Sciatic nerve (tissue), 2 donors: ENCODE results near the gene COQ5. TPM values are rescaled to one million over a fixed set of nuclear protein-coding genes. Genes with fewer than 3 reads are reported as not detected.

Experiments used
- ATAC-seq: fragments of 200-7000 bp; cut with Tn5 transposase; one replicate; pipeline ENCODE4 v1.9.1; 2020; ENCODE audit warnings: mild to moderate bottlenecking, moderate library complexity
- DNase-seq: peaks from one replicate; pipeline ENCODE4 v3.0.0-alpha.2; 2020; ENCODE audit warnings: low spot score
- intact Hi-C: fragments of 100-400 bp; cut with DNase I; formaldehyde crosslinking; loops from one replicate; pipeline ENCODE4 v1.14.2; 2022
- total RNA-seq: library from RNA; stranded (reverse); fragmentation: NEBNext Ultra II Directional; extraction: Animal tissue kit (Norgen Biotek cat#: 25700); gene quantifications from one replicate; pipeline ENCODE4 v1.2.1, GENCODE V29; 2021
- donor health status: DM: no; HTN: no; CAD: no.
- donor health status: DM: no; HTN: no; CAD: no.

Gene COQ5
- total RNA-seq, 1 donor from 2014 or later: 26.4 TPM

DNA sequence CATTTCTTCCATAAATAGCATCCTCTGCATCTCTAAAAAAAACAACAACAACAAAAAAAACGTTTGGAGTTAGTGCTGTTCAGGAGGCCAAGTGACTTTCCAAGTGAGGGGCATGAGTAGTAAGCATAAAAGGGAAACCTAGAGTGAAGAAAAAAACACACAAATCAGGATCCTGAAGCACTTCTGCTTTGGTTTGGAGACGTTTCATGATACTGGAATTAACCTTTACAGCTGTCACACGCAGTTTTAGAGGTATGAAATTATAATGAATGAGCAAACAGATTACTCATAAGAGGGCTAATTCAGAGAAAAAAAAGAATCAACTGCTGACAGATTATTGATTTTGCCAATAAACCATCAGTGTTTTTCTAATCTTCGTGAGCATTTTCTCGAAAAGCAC is 63.2 kb downstream of the COQ5 start:
- DNase-seq (no peak), ATAC-seq (no peak)
- intact Hi-C loops: no loop called here

DNA sequence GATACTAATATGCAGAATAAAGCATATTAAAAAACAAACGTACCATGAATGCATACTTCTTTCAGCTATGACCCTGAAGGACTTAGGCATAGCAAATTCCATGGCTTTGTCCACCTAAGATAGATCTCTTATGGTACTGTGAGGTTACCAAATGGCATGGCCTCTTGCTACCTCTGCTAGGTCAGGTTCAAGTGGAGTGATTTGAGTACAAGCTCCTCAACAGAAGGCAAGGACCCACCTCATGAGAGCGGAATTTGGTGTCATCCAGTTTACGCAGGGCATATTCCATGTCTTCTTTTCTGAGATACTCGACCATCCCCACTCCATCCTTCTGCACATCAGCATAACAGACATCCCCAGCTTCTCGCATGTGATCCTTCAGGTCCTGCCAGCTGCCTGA is 65.2 kb downstream of the COQ5 start:
- no peak for DNase-seq
- ATAC-seq: no peak
- intact Hi-C loops: no loop called here

DNA sequence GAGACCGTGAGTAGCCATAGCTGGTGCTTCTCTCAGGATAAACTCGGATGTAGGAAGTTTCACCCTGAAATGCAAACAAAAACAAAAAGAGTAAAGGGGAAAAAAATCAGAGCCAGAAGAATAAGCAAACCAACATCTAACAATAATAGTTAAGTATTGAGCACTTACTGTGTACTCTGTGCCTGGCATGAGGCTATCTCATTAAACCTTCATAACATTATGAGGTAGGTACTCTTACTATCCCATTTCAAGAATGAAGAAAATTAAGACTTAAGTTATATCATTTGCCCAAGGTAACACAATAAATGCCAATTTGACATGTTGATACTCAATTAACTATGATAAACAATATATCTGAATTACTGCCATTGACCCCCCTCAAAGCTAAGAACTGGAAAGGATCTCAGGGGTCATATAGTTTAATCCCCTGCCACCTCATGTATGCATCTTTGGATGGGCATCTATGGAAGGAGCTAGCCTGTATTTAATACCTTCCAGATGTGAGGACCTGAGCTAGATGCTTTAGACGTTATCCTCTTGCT is 66.8 kb downstream of the COQ5 start:
- DNase-seq (no peak), ATAC-seq (no peak)
- intact Hi-C loops: no loop called here

DNA sequence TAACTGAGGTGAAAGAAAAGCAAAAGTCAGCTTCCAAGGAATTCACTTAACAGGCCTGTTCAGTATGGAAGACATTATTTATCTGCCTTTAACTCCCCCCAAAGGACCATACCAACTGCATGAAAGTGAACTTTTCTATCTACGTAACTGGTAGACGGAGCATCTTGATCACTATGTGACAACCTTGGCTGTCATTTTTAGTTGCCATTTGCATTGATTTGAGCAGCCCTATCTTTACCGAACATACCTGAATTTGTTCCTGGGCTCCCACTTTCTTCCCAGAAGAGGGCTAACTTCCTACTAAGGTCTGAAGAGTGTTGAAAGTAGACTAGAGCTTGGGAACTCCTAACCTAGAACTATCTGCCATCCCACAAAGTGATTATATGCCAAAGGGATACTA is 68.8 kb downstream of the COQ5 start:
- DNase-seq (no peak), ATAC-seq (no peak)
- intact Hi-C loops: no loop called here

DNA sequence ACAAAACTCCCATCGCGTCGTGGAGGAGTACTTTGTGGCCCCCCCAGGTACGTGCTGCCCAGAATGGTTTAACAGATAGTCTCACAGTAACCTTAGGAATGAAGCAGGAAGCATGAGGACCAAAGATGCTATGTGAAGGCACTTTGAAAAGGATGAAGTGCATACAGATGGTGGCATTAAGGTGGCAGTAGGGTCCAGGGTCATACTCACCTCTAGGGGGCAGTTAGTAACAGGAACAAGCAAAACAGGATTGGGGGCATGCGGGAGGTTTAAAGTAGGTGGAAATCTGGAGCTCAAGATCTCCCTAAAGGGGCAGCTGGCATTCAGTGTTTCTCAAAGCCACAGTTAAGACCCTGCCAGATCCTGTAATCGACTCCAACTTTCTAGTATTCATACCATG is 71.8 kb downstream of the COQ5 start:
- DNase-seq (no peak), ATAC-seq (no peak)
- intact Hi-C loops: no loop called here

DNA sequence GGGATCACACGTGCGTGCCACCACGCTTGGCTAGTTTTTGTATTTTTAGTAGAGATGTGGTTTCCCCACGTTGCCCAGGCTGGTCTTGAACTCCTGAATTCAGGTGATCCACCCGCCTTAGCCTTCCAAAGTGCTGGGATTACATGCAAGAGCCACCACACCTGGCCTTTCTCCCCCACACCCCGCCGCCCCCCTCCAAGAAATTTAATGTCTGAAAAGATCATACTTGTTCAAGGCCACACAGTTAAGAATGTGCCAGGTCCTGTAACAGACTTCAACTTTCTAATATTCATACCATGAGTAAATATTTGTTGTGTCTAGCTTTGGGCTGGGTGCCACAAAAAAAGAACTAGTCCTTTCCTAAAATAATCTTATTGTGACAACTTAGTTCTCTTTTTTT is 73.7 kb downstream of the COQ5 start:
- intact Hi-C loops: no loop called here
- no peak for ATAC-seq
- DNase-seq: no peak

DNA sequence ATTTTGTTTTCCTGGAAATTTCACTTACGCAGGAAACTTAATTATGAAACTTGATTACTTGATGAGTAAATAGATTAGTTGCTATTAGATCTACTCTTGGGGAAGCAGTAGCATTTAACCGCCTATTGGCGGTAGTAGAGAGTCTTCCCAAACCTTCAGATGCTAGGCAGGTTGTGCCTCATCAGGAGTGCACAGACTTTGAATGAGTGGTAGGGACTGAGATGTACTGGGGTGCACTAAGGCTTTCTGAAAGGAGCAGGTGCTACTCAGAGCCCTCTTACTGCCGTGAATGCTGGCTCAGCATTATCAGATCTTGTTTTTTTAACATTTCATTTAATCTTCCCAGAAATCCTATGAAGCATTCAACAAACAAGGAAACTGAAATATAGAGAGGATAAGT is 75.0 kb downstream of the COQ5 start:
- no peak for ATAC-seq
- intact Hi-C loops: no loop called here
- no peak for DNase-seq

Other genes with a start within 250 kb of the COQ5 start
- 15,390 TPM for gene RNU4-2, start 237.3 kb downstream of the COQ5 start, total RNA-seq
- 1,748 TPM for gene RNU4-1, start 235.9 kb downstream of the COQ5 start, total RNA-seq
- gene SIRT4, start 226.8 kb downstream of the COQ5 start, total RNA-seq: 0.76 TPM
- not detected for gene PLA2G1B, start 201.4 kb downstream of the COQ5 start, total RNA-seq
- 2.2 TPM for gene MSI1, start 160.0 kb downstream of the COQ5 start, total RNA-seq
- gene COX6A1, start 91.0 kb downstream of the COQ5 start, total RNA-seq: 165 TPM
- 12.9 TPM for gene TRIAP1, start 82.8 kb downstream of the COQ5 start, total RNA-seq
- gene GATC, start 82.7 kb downstream of the COQ5 start, total RNA-seq: 26.6 TPM
- 99.2 TPM for gene SRSF9, start 59.4 kb downstream of the COQ5 start, total RNA-seq
- gene DYNLL1, start 33.0 kb downstream of the COQ5 start, total RNA-seq: 431 TPM
- gene RNF10, start 5.2 kb upstream of the COQ5 start, total RNA-seq: 331 TPM
- gene POP5, start 52.2 kb upstream of the COQ5 start, total RNA-seq: 19.9 TPM
- 2.3 TPM for gene CABP1, start 111.5 kb upstream of the COQ5 start, total RNA-seq
- 86.9 TPM for gene MLEC, start 158.0 kb upstream of the COQ5 start, total RNA-seq
- gene UNC119B, start 181.3 kb upstream of the COQ5 start, total RNA-seq: 22.9 TPM
- gene ACADS, start 196.7 kb upstream of the COQ5 start, total RNA-seq: 14.2 TPM